K562 (cell line): ENCODE measurements around the gene SLC9A2. TPM values are rescaled to one million over a fixed set of nuclear protein-coding genes. Genes with fewer than 3 reads are reported as not detected.

Experiments
- ATAC-seq: fragments of 200-7000 bp; cut with Tn5 transposase; 3 replicates; pipeline ENCODE4 v1.9.1; 2020; ENCODE audit warnings: moderate library complexity
- BruUV-seq: library from RNA; stranded (reverse); fragments of 400-500 nt; replicated peaks from 2 replicates; lab custom pipeline; 2021; lab: Mats Ljungman, UMichigan
- CTCF ChIA-PET: fragments of 300-600 bp; formaldehyde crosslinking; extraction: SDS; loops from one replicate; lab custom pipeline; 2021; ENCODE audit warnings: low intra/inter-chr PET ratio; lab: Yijun Ruan, JAX
- POLR2A ChIA-PET: fragments of 300-600, 350-650 bp; sonication (Branson Sonifier 250); formaldehyde crosslinking; extraction: SDS; loops from one replicate; lab custom pipeline; 2021; ENCODE audit warnings: antibody characterized with exemption, inconsistent platforms; lab: Yijun Ruan, JAX
- DNase-seq, 4 experiments: peaks; one replicate each; pipeline versions ENCODE4 v3.0.0 to v3.0.0-alpha.2; 2011 to 2018; ENCODE audit warnings: low spot score in 3 of 4, mixed read lengths in 3 of 4; ENCODE audit errors: extremely low read depth in 1 of 4
- FAIRE-seq: peaks from 2 replicates; lab custom pipeline; 2011; peaks lifted over from hg19 to GRCh38; lab: Jason Lieb, UNC
- H2AFZ ChIP-seq: 2 replicates; pipeline ENCODE4 v1.6.0; 2011; ENCODE audit warnings: low read depth, low read length, control low read depth, inconsistent platforms
- H3K27ac ChIP-seq: fragments of 200-600 bp; 3 replicates; pipeline ENCODE4 v1.8.0; 2011; ENCODE audit warnings: low read depth, mild to moderate bottlenecking, control low read depth, inconsistent platforms, low read length, moderate library complexity, mixed read lengths; ENCODE audit errors: extremely low read depth
- H3K27me3 ChIP-seq, 2 experiments: fragments of 300-600 bp in 1 of 2; 2 replicates in 1 of 2; 3 replicates in 1 of 2; pipeline versions ENCODE4 v1.6.0 to v1.8.0; 2011; ENCODE audit warnings: inconsistent platforms in 2 of 2, low read length in 2 of 2, mild to moderate bottlenecking in 1 of 2, mixed read lengths in 1 of 2, moderate library complexity in 1 of 2; ENCODE audit not compliant: control insufficient read depth in 2 of 2, insufficient read depth in 2 of 2
- H3K36me3 ChIP-seq: fragments of 300-600 bp; 3 replicates; pipeline ENCODE4 v1.8.0; 2011; ENCODE audit warnings: mild to moderate bottlenecking, low read length, inconsistent platforms; ENCODE audit not compliant: control insufficient read depth, insufficient read depth
- H3K4me1 ChIP-seq, 2 experiments: fragments of 200-600 bp in 1 of 2; replicated peaks in 1 of 2; 2 replicates in 1 of 2; 3 replicates in 1 of 2; pipeline versions ENCODE4 v1.5.1 to v1.8.0; 2011; ENCODE audit warnings: inconsistent platforms in 2 of 2, low read length in 2 of 2, mild to moderate bottlenecking in 1 of 2, mixed read lengths in 1 of 2, moderate library complexity in 1 of 2; ENCODE audit not compliant: control insufficient read depth in 2 of 2, insufficient read depth in 2 of 2
- H3K4me2 ChIP-seq: 2 replicates; pipeline ENCODE4 v1.6.1; 2011; ENCODE audit warnings: low read length, control low read depth, inconsistent platforms, mixed read lengths; ENCODE audit not compliant: insufficient read depth
- H3K4me3 ChIP-seq: fragments of 200-600 bp; sonication (generic), shearing (Covaris generic); 2 replicates; pipeline ENCODE4 v1.5.1; 2016; ENCODE audit warnings: control low read depth, inconsistent platforms
- H3K79me2 ChIP-seq: fragments of 200-600 bp; 3 replicates; pipeline ENCODE4 v1.8.0; 2011; ENCODE audit warnings: low read length, inconsistent platforms; ENCODE audit not compliant: control insufficient read depth, insufficient read depth
- H3K9ac ChIP-seq, 2 experiments: 2 replicates each; pipeline versions ENCODE4 v1.6.0 to v1.6.1; 2011; ENCODE audit warnings: low read depth in 2 of 2, low read length in 2 of 2, control low read depth in 1 of 2, inconsistent platforms in 1 of 2, mild to moderate bottlenecking in 1 of 2, mixed read lengths in 1 of 2; ENCODE audit not compliant: insufficient read depth in 1 of 2
- H3K9me1 ChIP-seq: one replicate; pipeline ENCODE4 v1.6.0; 2011; ENCODE audit warnings: inconsistent platforms, mild to moderate bottlenecking, low read length, moderate library complexity; ENCODE audit not compliant: control insufficient read depth, insufficient read depth
- H3K9me3 ChIP-seq: replicated peaks from 2 replicates; pipeline ENCODE4 v1.5.1; 2011; ENCODE audit warnings: low read depth, low read length, inconsistent platforms; ENCODE audit not compliant: control insufficient read depth, insufficient read depth
- H4K20me1 ChIP-seq: replicated peaks from 2 replicates; pipeline ENCODE4 v1.6.1; 2011; ENCODE audit warnings: low read length, inconsistent platforms, mixed read lengths; ENCODE audit not compliant: control insufficient read depth, insufficient read depth
- CBX3 ChIP-seq, 2 experiments: IDR thresholded peaks; 1 replicate in 1 of 2; 2 replicates in 1 of 2; pipeline ENCODE4 v1.6.1; 2012; ENCODE audit warnings: inconsistent platforms in 2 of 2, low read length in 2 of 2, borderline replicate concordance in 1 of 2, control low read depth in 1 of 2
- CCNT2 ChIP-seq: IDR thresholded peaks from 2 replicates; pipeline ENCODE4 v1.6.1; 2011; ENCODE audit warnings: borderline replicate concordance, low read depth, mild to moderate bottlenecking, moderate library complexity, mixed read lengths, low read length; ENCODE audit not compliant: insufficient read length; ENCODE audit errors: extremely low read depth
- EGR1 ChIP-seq: fragments of 450-650 bp; conservative IDR thresholded peaks from 2 replicates; pipeline ENCODE4 v1.6.1; 2017; ENCODE audit warnings: mild to moderate bottlenecking
- FIP1L1 ChIP-seq: fragments of 200-400 bp; formaldehyde crosslinking; IDR thresholded peaks from 2 replicates; pipeline ENCODE4 v1.6.1; 2018; ENCODE audit warnings: mild to moderate bottlenecking, low read depth, low read length; ENCODE audit not compliant: poor library complexity, severe bottlenecking
- FOXM1 ChIP-seq, 2 experiments: fragments of 450-650 bp in 1 of 2; sonication (generic) in 1 of 2; formaldehyde crosslinking in 1 of 2; IDR thresholded peaks; 2 replicates each; pipeline versions ENCODE4 v1.6.1 to v1.9.0; 2017 to 2022; ENCODE audit warnings: low read depth in 2 of 2, mild to moderate bottlenecking in 2 of 2, missing genetic modification reagents in 1 of 2, moderate library complexity in 1 of 2
- GABPA ChIP-seq: fragments of 200-800 bp; sonication (Bioruptor generic); conservative IDR thresholded peaks from 2 replicates; pipeline ENCODE4 v1.6.1; 2016; ENCODE audit warnings: low read depth, missing genetic modification characterization, missing compliant biosample characterization
- HMG20B ChIP-seq: fragments of 250-450 bp; sonication (Bioruptor Pico); IDR thresholded peaks from 2 replicates; pipeline ENCODE4 v1.5.0; 2021; ENCODE audit warnings: mild to moderate bottlenecking
- ILK ChIP-seq: fragments of 450-650 bp; IDR thresholded peaks from 2 replicates; pipeline ENCODE4 v1.6.1; 2016; ENCODE audit warnings: missing genetic modification characterization, low read depth, mild to moderate bottlenecking, missing compliant biosample characterization, moderate library complexity, borderline replicate concordance
- MAZ ChIP-seq, 2 experiments: fragments of 450-650 bp in 1 of 2; sonication (generic) in 1 of 2; formaldehyde crosslinking; IDR thresholded peaks in 1 of 2; conservative IDR thresholded peaks in 1 of 2; 2 replicates each; pipeline versions ENCODE4 v1.4.0 to v1.5.0; 2020; ENCODE audit warnings: mild to moderate bottlenecking in 1 of 2, missing genetic modification reagents in 1 of 2
- MXD1 ChIP-seq: fragments of 250-450 bp; sonication (Bioruptor Pico); IDR thresholded peaks from 2 replicates; pipeline ENCODE4 v1.8.0; 2021; ENCODE audit warnings: borderline replicate concordance, mild to moderate bottlenecking, moderate library complexity; ENCODE audit not compliant: poor library complexity, severe bottlenecking
- MYC ChIP-seq, 2 experiments: fragments of 250-450 bp in 1 of 2; sonication (Bioruptor Pico) in 1 of 2; IDR thresholded peaks; 2 replicates each; pipeline versions ENCODE4 v1.5.1 to v1.6.1; 2012 to 2021; ENCODE audit warnings: low read depth in 2 of 2, borderline replicate concordance in 1 of 2, improper control_type of control experiment in 1 of 2, low read length in 1 of 2, mild to moderate bottlenecking in 1 of 2, moderate library complexity in 1 of 2
- SMC3 ChIP-seq: conservative IDR thresholded peaks from 2 replicates; pipeline ENCODE4 v1.6.1; 2011; ENCODE audit warnings: low read depth, low read length, improper control_type of control experiment; ENCODE audit not compliant: insufficient read depth
- ZKSCAN8 ChIP-seq: fragments of 200-800 bp; sonication (Bioruptor generic); IDR thresholded peaks from 2 replicates; pipeline ENCODE4 v1.6.1; 2016; ENCODE audit warnings: missing genetic modification characterization, missing compliant biosample characterization
- ZNF3 ChIP-seq: fragments of 250-450 bp; sonication (Bioruptor Pico); IDR thresholded peaks from 2 replicates; pipeline ENCODE4 v1.5.0; 2021; ENCODE audit warnings: mild to moderate bottlenecking, moderate library complexity
- ZNF609 ChIP-seq: sonication (generic); formaldehyde crosslinking; IDR thresholded peaks from 2 replicates; pipeline ENCODE4 v1.8.1; 2023; ENCODE audit warnings: missing genetic modification reagents, mild to moderate bottlenecking, borderline replicate concordance
- ZNF699 ChIP-seq: fragments of 250-450 bp; sonication (Bioruptor Pico); IDR thresholded peaks from 2 replicates; pipeline ENCODE4 v1.8.0; 2021; ENCODE audit warnings: mild to moderate bottlenecking, moderate library complexity; ENCODE audit not compliant: insufficient replicate concordance
- WGBS: fragments of 100-300 bp; shearing (Covaris generic); methylation state at CpG from one replicate; pipeline ENCODE4 v1.1.6; 2016; ENCODE audit warnings: low coverage, mixed read lengths; ENCODE audit not compliant: insufficient coverage; ENCODE audit errors: missing lambda C conversion rate; 5-methylcytosine and 5-hydroxymethylcytosine counted together
- in situ Hi-C: fragments of 300-500 bp; cut with MboI; formaldehyde crosslinking; loops from 4 replicates; pipeline ENCODE4 v1.15.0; 2018; ENCODE audit warnings: inconsistent platforms, mixed read lengths
- intact Hi-C: fragments of 100-400 bp; cut with micrococcal nuclease; formaldehyde crosslinking; loops from 2 replicates; pipeline ENCODE4 v1.14.2; 2022
- polyA plus RNA-seq, 8 experiments: library from polyadenylated mRNA; depleted of rRNA in 4 of 8; stranded (reverse) in 5 of 8; unstranded in 3 of 8; fragments of >200 nt; fragmentation: Nextera tagmentation in 2 of 8; fragmentation: Illumina TruSeq in 1 of 8; extraction: Ambion mirVana in 2 of 8; extraction: Trizol in 1 of 8; gene quantifications; 2 replicates each; pipeline versions ENCODE4 v1.2.1 to v1.2.3, GENCODE V29; 2011 to 2014; ENCODE audit warnings: inconsistent platforms in 1 of 8, missing spikeins in 1 of 8
- total RNA-seq, 7 experiments: library from RNA; depleted of rRNA in 6 of 7; stranded (reverse); fragments of >200 nt in 6 of 7; fragmentation: Illumina TruSeq in 2 of 7; extraction: Trizol in 2 of 7; gene quantifications; 2 replicates each; pipeline versions ENCODE4 v1.2.1 to v1.2.3, GENCODE V29; 2011 to 2021; ENCODE audit warnings: low replicate concordance in 1 of 7

Gene SLC9A2
- total and polyA plus RNA-seq, 9 of the 15 experiments (the other 6 are each of a cell fraction or from before 2014, with no cell fraction given): 0.45 to 3.3 (median 1.6) TPM

- H3K27me3 ChIP-seq: no peaks in the 10 kb centered on the region
- no peaks in the 10 kb centered on the region; the same call in 1 of the 3 replicates for H3K36me3 ChIP-seq
- DNase-seq (no peak), ATAC-seq (no peak), FAIRE-seq (no peak)
- no peak for TF ChIP-seq MXD1 (CRISPR knock-in tag)
- no peak for TF ChIP-seq ZKSCAN8 (CRISPR knock-in tag)
- no peak for TF ChIP-seq GABPA (tag)
- TF ChIP-seq ILK (tag): no peak
- TF ChIP-seq ZNF3 (CRISPR knock-in tag): no peak
- TF ChIP-seq SMC3: no peak
- no peak for TF ChIP-seq EGR1
- no peak for TF ChIP-seq HMG20B (CRISPR knock-in tag)
- no peak for TF ChIP-seq MYC (IDR thresholded peaks at IDR 0.05; ENCODE audit: low read depth, low read length)
- no peak for TF ChIP-seq MYC (CRISPR knock-in tag; IDR thresholded peaks at IDR 0.05; ENCODE audit: borderline replicate concordance, low read depth)
- no peak for TF ChIP-seq ZNF609 (CRISPR knock-in tag)
- no peak for TF ChIP-seq CCNT2
- TF ChIP-seq FIP1L1: no peak
- no peak for TF ChIP-seq ZNF699 (CRISPR knock-in tag)
- no peak for TF ChIP-seq FOXM1 (IDR thresholded peaks at IDR 0.05; ENCODE audit: low read depth)
- TF ChIP-seq FOXM1 (CRISPR knock-in tag; IDR thresholded peaks at IDR 0.05; ENCODE audit: low read depth): no peak
- TF ChIP-seq CBX3 (IDR thresholded peaks at IDR 0.05; ENCODE audit: borderline replicate concordance in 1 of 2, low read length in 2 of 2): no peak
- no peak for TF ChIP-seq MAZ (CRISPR knock-in tag; conservative IDR thresholded peaks at IDR 0.05 in 1 of 2, IDR thresholded peaks at IDR 0.05 in 1 of 2)
- H3K9me3 ChIP-seq: no peaks in the 10 kb centered on the region
- H4K20me1 ChIP-seq: no peaks in the 10 kb centered on the region
- CTCF ChIA-PET: no interaction called here
- no peaks in the 10 kb centered on the region for H3K9me1 ChIP-seq
- POLR2A ChIA-PET: interaction anchor here (0.6 kb wide), 1 partner anchor 182 kb away, joined by 4 read pairs; no protein-coding TSS in a partner anchor
- no peak overlapping the region for H3K4me3 ChIP-seq
- H3K9ac ChIP-seq: no peak overlapping the region
- H2AFZ ChIP-seq: no peak overlapping the region
- H3K27ac ChIP-seq: no peak overlapping the region
- intact Hi-C loops: no loop called here
- H3K4me2 ChIP-seq: no peak overlapping the region
- 61% methylated on average over 4 of the region's 4 CpGs for WGBS
- no TSS peak for BruUV-seq
- in situ Hi-C loops: no loop called here
- peaks cover 0 to 18% of the 10 kb centered on the region in 2 experiments; a peak in 2 of 5 replicates for H3K4me1 ChIP-seq
- no peaks in the 10 kb centered on the region for H3K79me2 ChIP-seq
These were observed 48.8 kb downstream of the SLC9A2 start for GRCh38 chr2:102668171-102668570.
